Esophagus muscularis mucosa (tissue), 4 donors: Measurements from ENCODE around the gene NXPE3. TPM values are rescaled to one million over a fixed set of nuclear protein-coding genes. Genes with fewer than 3 reads are reported as not detected.

Source experiments
- DNase-seq: peaks from one replicate; pipeline ENCODE4 v3.0.0-alpha.2; 2017; ENCODE audit errors: extremely low spot score
- H3K27ac ChIP-seq, 4 donors: fragments of 200-600 bp; sonication (generic); replicated peaks in 1 of 4; 1 replicate in 3 of 4; 2 replicates in 1 of 4; pipeline ENCODE4 v1.5.1; 2016 to 2019; ENCODE audit warnings: mild to moderate bottlenecking in 1 of 4
- H3K27me3 ChIP-seq, 4 donors: fragments of 200-600 bp; sonication (generic); one replicate each; pipeline versions ENCODE4 v1.5.1 to v1.6.0; 2016 to 2019
- H3K36me3 ChIP-seq, 4 donors: fragments of 200-600 bp; sonication (generic); one replicate each; pipeline ENCODE4 v1.5.1; 2016 to 2019
- H3K4me1 ChIP-seq, 4 donors: fragments of 200-600 bp; sonication (generic); one replicate each; pipeline ENCODE4 v1.5.1; 2016 to 2019
- H3K4me3 ChIP-seq, 4 donors: fragments of 200-600 bp; sonication (generic); 1 replicate in 2 of 4; 2 replicates in 2 of 4; pipeline ENCODE4 v1.5.1; 2016 to 2019; ENCODE audit warnings: mild to moderate bottlenecking in 4 of 4, moderate library complexity in 1 of 4
- H3K9me3 ChIP-seq, 4 donors: fragments of 200-600 bp; sonication (generic); 1 replicate in 3 of 4; 2 replicates in 1 of 4; pipeline ENCODE4 v1.5.1; 2016 to 2019
- EP300 ChIP-seq: sonication (generic); formaldehyde crosslinking; IDR thresholded peaks from one replicate; pipeline ENCODE4 v1.6.1; 2017; ENCODE audit warnings: antibody characterized with exemption
- POLR2A ChIP-seq: fragments of 450-650 bp; IDR thresholded peaks from one replicate; pipeline ENCODE4 v1.6.1; 2017; ENCODE audit warnings: antibody characterized with exemption, moderate library complexity, mild to moderate bottlenecking, low read depth
- POLR2AphosphoS5 ChIP-seq, 2 donors: sonication (generic); formaldehyde crosslinking; IDR thresholded peaks; one replicate each; pipeline ENCODE4 v1.6.1; 2017; ENCODE audit warnings: antibody characterized with exemption in 2 of 2
- WGBS: methylation state at CpG from one replicate; pipeline ENCODE4 v1.1.5; 2018; 5-methylcytosine and 5-hydroxymethylcytosine counted together
- intact Hi-C: fragments of 100-400 bp; cut with DNase I; formaldehyde crosslinking; loops from one replicate; pipeline ENCODE4 v1.15.1; 2023
- total RNA-seq, 4 donors: library from RNA; depleted of rRNA; stranded (reverse); fragments of >200 nt; gene quantifications; one replicate each; pipeline versions ENCODE4 v1.1.0 to v1.2.1, GENCODE V29; 2016
- TF ChIP-seq, protein P1 (sequence below), 3 experiments: fragments of 200-600 bp in 2 of 3; fragments of 450-650 bp in 1 of 3; sonication (generic) in 2 of 3; IDR thresholded peaks; one replicate each; pipeline ENCODE4 v1.5.1; 2017 to 2019; ENCODE audit warnings: antibody characterized with exemption in 3 of 3, mild to moderate bottlenecking in 2 of 3, moderate library complexity in 1 of 3

Gene NXPE3
- total RNA-seq, 4 donors from 2014 or later: 12.4 to 19.5 (median 17.8) TPM

DNA sequence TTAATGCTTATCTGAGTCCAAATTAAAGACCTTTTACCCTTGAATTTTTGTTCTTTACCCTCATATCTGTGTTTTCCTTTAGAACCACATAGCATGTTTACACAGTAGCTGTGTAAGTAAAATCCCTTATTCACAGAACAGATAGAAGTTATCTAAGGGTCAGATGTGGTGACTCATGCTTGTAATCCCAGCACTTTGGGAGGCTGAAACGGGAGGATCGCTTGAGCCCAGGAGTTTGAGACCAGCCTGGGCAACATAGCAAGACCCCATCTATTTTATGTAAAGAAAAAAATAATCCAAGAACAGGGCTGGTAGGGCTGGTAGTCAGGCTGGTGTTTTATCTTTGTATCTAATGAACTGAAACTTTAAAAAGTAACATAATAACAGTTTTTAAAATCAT, 23.2 kb downstream of the NXPE3 start:
- Histone ChIP-seq H3K4me1 (peaks cover 0 to 9% (median 0%) of the 10 kb centered on the region in 4 donors), H3K36me3 (peaks cover 0 to 43% (median 35%) of the 10 kb centered on the region in 4 donors), H3K9me3 (no peaks in the 10 kb centered on the region), H3K27ac (no peak overlapping the region), H3K27me3 (no peaks in the 10 kb centered on the region), H3K4me3 (no peak overlapping the region)
- 89% methylated on average over 2 of the region's 2 CpGs for WGBS
- no peak for TF ChIP-seq POLR2AphosphoS5 (IDR thresholded peaks at IDR 0.05)
- TF ChIP-seq POLR2A: no peak
- TF ChIP-seq EP300: no peak
- TF ChIP-seq, protein P1, sequence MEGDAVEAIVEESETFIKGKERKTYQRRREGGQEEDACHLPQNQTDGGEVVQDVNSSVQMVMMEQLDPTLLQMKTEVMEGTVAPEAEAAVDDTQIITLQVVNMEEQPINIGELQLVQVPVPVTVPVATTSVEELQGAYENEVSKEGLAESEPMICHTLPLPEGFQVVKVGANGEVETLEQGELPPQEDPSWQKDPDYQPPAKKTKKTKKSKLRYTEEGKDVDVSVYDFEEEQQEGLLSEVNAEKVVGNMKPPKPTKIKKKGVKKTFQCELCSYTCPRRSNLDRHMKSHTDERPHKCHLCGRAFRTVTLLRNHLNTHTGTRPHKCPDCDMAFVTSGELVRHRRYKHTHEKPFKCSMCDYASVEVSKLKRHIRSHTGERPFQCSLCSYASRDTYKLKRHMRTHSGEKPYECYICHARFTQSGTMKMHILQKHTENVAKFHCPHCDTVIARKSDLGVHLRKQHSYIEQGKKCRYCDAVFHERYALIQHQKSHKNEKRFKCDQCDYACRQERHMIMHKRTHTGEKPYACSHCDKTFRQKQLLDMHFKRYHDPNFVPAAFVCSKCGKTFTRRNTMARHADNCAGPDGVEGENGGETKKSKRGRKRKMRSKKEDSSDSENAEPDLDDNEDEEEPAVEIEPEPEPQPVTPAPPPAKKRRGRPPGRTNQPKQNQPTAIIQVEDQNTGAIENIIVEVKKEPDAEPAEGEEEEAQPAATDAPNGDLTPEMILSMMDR (IDR thresholded peaks at IDR 0.05): no peak
- intact Hi-C loops: loop anchor here (10.0 kb wide), 1 partner anchor 733 kb away; no protein-coding TSS in a partner anchor
- no peak for DNase-seq

DNA sequence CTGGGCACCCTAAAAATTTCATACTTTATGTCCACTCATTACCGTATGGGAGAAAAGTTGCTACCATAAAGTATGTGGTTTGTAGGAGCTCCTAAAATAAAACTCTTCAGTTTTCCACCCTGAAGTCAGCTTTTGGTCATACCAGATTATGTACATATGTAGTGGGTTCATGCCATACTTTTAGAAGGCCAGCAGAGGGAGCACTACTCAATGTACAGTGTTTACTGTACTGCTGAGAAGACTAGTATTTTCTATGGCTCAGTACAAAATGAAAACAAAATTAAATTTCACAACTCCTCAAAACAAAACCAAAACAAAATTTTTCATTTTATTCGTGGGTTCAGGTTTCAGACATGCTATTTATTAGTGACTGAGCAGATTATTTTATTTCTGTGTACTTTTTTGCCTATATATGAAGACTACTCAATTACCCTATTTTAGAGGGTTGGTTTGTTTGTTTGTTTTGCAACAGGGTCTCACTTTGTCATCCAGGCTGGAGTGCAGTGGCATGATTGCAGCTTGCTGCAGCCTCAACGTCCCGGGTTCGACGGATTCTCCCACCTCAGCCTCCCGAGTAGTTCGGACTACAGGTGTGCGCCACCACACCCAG, 24.3 kb downstream of the NXPE3 start:
- no peaks in the 10 kb centered on the region for H3K9me3 ChIP-seq
- no peaks in the 10 kb centered on the region for H3K27me3 ChIP-seq
- intact Hi-C loops: loop anchor here (10.0 kb wide), 1 partner anchor 732 kb away; no protein-coding TSS in a partner anchor
- no peak for DNase-seq
- peaks cover 0 to 50% (median 39%) of the 10 kb centered on the region in 4 donors for H3K36me3 ChIP-seq
- peak overlapping the region in 1 of 4 donors; percentile 3 for H3K27ac ChIP-seq
- peaks cover 0 to 9% (median 0%) of the 10 kb centered on the region in 4 donors for H3K4me1 ChIP-seq
- H3K4me3 ChIP-seq: no peak overlapping the region
- TF ChIP-seq POLR2A (no peak), POLR2AphosphoS5 (IDR thresholded peaks at IDR 0.05) (no peak)
- TF ChIP-seq, protein P1 (IDR thresholded peaks at IDR 0.05): peak; percentile 77 to 92 (median 81)
- 81% methylated on average over 9 of the region's 9 CpGs for WGBS

DNA sequence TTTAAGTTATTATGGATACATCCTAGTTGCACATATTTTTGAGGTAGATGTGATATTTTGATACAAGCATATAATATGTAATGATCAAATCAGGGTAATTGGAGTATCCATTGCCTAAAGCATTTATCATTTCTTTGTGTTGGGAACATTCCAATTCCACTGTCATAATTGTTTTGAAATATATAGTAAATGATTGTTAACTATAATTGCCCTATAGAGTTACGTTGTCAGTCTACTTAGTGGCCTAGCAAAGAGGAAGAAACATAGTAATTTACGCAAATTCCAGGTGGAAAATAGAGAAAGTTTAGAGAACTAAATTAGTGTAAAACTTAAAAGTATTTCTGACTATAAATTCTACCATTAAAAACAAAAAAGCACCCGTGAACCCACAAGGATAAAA, 24.9 kb downstream of the NXPE3 start:
- Histone ChIP-seq H3K9me3 (no peaks in the 10 kb centered on the region), H3K4me1 (peaks cover 0 to 11% (median 2%) of the 10 kb centered on the region in 4 donors), H3K4me3 (no peak overlapping the region), H3K27ac (no peak overlapping the region), H3K27me3 (no peaks in the 10 kb centered on the region), H3K36me3 (peaks cover 0 to 50% (median 35%) of the 10 kb centered on the region in 4 donors)
- WGBS: 91% methylated on average over 3 of the region's 3 CpGs
- TF ChIP-seq, protein P1 (IDR thresholded peaks at IDR 0.05): no peak
- no peak for TF ChIP-seq POLR2A
- no peak for TF ChIP-seq EP300
- no peak for TF ChIP-seq POLR2AphosphoS5 (IDR thresholded peaks at IDR 0.05)
- intact Hi-C loops: loop anchor here (10.0 kb wide), 1 partner anchor 731 kb away; no protein-coding TSS in a partner anchor
- no peak for DNase-seq

DNA sequence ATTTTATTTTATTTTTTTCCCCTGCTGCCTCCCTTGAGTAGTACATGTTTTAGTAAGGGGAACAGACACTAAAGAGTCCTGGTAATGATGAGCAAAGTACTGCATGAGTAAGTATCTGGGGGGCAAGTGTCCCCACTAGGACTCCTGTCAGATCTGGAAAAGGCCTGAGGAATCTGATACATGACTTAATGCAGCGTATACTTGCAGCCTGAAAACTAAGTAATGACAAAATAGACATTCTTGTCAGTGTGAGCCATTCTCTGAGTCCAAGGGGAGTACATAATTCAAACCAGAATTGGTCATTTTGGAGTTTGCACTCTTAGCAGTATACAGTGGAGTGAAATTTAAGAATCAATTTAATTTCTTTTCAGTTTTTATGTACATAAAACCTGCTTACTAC, 27.5 kb downstream of the NXPE3 start:
- intact Hi-C loops: loop anchor here (10.0 kb wide), 1 partner anchor 728 kb away; no protein-coding TSS in a partner anchor
- Histone ChIP-seq H3K4me1 (peaks cover 9 to 32% (median 21%) of the 10 kb centered on the region in 4 donors), H3K27me3 (no peaks in the 10 kb centered on the region), H3K9me3 (no peaks in the 10 kb centered on the region), H3K4me3 (no peak overlapping the region), H3K27ac (no peak overlapping the region), H3K36me3 (peaks cover 0 to 40% (median 25%) of the 10 kb centered on the region in 4 donors)
- TF ChIP-seq, protein P1 (IDR thresholded peaks at IDR 0.05): no peak
- TF ChIP-seq POLR2AphosphoS5 (IDR thresholded peaks at IDR 0.05) (no peak), EP300 (no peak), POLR2A (no peak)
- DNase-seq: no peak
- 83% methylated on average over 1 of the region's 1 CpG for WGBS
